Lower leg skin (tissue), 3 donors: ENCODE data around the gene MYO18B.

Experiments
- POLR2A ChIP-seq, 2 donors: fragments of 450-650 bp; IDR thresholded peaks; one replicate each; pipeline ENCODE4 v1.6.1; 2016 to 2017; ENCODE audit warnings: antibody characterized with exemption in 2 of 2, mild to moderate bottlenecking in 1 of 2, moderate library complexity in 1 of 2
- TF ChIP-seq, protein P1 (sequence below), 3 donors: fragments of 450-650 bp; IDR thresholded peaks; one replicate each; pipeline ENCODE4 v1.5.1; 2016; ENCODE audit warnings: antibody characterized with exemption in 3 of 3, mild to moderate bottlenecking in 3 of 3, moderate library complexity in 2 of 3

DNA sequence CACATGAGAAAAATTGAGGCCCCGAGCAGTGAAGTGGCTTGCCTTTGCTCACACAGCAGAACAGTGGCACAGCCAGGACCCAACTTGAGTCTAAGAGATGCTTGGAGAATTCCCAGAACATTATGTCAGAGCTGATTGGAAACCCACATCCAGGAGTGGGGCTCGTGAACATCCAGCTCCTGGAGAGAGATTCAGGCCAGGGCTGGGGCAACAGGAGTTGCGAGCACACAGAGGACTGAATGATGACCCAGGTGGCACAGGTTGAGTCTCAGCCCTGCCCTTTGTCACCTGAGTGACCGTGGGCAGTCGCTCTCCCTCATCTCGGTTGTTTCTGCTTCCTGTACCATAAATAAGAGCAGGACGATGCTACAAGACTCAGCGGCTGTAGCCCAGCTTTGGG lies 102.6 kb downstream of the MYO18B start:
- TF ChIP-seq, protein P1, sequence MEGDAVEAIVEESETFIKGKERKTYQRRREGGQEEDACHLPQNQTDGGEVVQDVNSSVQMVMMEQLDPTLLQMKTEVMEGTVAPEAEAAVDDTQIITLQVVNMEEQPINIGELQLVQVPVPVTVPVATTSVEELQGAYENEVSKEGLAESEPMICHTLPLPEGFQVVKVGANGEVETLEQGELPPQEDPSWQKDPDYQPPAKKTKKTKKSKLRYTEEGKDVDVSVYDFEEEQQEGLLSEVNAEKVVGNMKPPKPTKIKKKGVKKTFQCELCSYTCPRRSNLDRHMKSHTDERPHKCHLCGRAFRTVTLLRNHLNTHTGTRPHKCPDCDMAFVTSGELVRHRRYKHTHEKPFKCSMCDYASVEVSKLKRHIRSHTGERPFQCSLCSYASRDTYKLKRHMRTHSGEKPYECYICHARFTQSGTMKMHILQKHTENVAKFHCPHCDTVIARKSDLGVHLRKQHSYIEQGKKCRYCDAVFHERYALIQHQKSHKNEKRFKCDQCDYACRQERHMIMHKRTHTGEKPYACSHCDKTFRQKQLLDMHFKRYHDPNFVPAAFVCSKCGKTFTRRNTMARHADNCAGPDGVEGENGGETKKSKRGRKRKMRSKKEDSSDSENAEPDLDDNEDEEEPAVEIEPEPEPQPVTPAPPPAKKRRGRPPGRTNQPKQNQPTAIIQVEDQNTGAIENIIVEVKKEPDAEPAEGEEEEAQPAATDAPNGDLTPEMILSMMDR (IDR thresholded peaks at IDR 0.05) = no peak
- TF ChIP-seq POLR2A (IDR thresholded peaks at IDR 0.05) = no peak
